Stimulated activated CD4-positive, alpha-beta T cell treated with anti-CD3 and anti-CD28 coated beads, Interleukin-1b, Interleukin-23, amount 100 ng/mL, for 48 hours (primary cell): Measurements from ENCODE around the gene FIP1L1.

Experiments used
- DNase-seq: peaks from one replicate; pipeline ENCODE4 v3.0.0-alpha.2; 2020

The FIP1L1 gene

DNA sequence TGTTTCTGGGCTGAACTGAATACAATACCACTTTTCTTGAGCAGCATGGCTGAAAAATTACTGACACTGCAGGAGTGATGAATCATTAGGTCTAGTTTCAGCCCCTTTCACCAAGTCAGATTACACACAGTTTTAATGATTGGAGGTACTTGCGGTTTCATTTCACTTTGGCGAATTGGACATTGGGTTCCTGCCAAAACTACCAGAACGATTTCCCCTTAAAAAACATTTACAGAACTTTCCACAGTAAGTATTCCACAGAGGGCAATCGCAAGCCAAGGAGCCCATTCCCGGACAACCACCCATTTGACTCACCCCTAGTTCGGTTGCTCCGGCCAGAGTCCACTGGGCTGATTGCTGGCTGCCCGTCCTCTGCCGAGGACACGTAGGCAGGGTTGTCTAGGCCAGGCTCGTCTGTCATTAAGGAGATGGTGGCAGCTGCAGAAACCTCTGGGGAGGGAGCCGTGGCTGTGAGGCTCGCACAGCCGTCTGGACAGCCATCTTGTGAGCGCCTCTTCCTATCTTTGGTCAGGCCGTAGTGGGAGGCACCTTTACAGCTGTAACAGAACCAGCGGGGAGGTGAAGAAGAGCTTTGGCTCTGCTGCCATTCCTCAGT lies 130.3 kb downstream of the FIP1L1 start:
- DNase-seq: no peak

DNA sequence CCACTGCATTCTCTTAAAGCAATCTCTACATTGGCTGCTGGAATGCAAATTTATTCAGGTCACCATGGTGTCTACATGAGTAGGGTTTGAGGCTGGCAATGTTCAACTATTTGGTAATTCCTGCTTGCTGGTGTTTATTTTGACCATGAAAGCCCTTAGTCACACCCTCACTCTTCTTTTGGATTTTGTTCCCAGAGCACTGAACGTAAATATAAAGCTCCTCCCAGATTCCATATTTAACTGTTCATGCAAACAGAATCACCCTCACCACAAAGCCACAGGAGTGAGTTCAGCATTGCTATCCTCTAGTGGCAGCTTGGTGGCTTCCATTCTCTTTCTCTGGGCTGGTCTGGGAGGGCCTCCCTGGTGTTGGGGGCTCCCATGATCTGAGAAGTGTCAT lies 131.0 kb downstream of the FIP1L1 start:
- DNase-seq: no peak

DNA sequence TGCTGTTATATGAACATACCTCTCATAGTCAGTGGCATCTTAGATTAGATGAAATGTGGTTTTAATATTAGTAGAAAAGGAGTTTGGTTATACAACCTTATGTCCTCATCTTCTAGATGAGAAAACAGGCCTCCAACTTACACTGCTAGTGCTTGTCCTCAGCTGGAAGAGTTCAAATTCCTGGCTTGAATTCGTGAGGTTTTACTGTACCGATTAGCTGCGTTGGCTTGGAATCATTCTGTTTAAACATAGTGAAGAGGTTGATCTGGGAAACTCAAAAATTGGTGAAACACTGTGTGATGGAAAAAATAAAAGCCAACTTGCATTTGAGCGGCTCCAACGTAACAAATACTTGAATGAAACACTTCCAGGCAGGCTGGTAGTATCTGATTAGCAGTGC lies 132.9 kb downstream of the FIP1L1 start:
- DNase-seq: no peak
